PC-9 (cell line): ENCODE measurements around the gene GRIFIN.

ENCODE experiments used
- EZH2 ChIP-seq: fragments of 200-600 bp; sonication (generic); IDR thresholded peaks from 2 replicates; pipeline ENCODE4 v1.8.0; 2017; ENCODE audit warnings: antibody characterized with exemption, low read depth
- TF ChIP-seq, protein P1 (sequence below): fragments of 200-600 bp; sonication (generic); conservative IDR thresholded peaks from 2 replicates; pipeline ENCODE4 v1.6.1; 2017; ENCODE audit warnings: mixed run types, antibody characterized with exemption, mild to moderate bottlenecking, moderate library complexity

DNA sequence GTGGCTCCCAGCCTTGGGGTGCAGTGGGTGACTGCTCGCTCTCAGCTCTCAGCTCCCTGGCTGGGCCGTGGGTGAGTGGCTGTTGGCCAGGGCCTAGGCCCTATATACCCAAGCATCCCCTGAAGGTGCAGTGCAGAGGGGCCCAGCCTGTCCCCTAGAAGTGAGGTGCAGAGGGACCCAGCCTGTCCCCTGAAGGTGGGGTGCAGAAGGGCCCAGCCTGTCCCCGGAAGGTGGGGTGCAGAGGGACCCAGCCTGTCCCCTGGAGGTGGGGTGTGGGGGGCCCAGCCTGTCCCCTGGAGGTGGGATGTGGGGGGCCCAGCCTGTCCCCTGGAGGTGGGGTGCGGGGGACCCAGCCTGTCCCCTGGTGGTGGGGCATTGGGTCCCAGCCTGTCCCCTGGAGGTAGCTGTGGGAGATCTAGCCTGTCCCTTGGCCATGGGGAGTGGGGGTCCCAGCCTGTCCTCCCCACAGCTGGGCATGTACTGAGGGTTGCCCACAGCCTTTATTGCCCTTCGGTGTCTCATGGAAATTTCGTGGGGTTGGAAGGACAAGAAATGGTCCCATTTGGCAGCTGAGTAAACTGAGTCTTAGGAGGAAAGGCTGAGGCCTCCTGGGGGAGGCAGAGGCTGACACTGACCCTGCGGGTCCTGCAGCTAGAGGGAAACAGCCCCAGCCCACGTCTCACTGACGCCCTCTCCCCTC is 25.9 kb upstream of the GRIFIN start:
- no peak for TF ChIP-seq EZH2
- TF ChIP-seq, protein P1, sequence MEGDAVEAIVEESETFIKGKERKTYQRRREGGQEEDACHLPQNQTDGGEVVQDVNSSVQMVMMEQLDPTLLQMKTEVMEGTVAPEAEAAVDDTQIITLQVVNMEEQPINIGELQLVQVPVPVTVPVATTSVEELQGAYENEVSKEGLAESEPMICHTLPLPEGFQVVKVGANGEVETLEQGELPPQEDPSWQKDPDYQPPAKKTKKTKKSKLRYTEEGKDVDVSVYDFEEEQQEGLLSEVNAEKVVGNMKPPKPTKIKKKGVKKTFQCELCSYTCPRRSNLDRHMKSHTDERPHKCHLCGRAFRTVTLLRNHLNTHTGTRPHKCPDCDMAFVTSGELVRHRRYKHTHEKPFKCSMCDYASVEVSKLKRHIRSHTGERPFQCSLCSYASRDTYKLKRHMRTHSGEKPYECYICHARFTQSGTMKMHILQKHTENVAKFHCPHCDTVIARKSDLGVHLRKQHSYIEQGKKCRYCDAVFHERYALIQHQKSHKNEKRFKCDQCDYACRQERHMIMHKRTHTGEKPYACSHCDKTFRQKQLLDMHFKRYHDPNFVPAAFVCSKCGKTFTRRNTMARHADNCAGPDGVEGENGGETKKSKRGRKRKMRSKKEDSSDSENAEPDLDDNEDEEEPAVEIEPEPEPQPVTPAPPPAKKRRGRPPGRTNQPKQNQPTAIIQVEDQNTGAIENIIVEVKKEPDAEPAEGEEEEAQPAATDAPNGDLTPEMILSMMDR = no peak
